HCT116 (cell line): Measurements from ENCODE around the gene PSMD3. TPM values are rescaled to one million over a fixed set of nuclear protein-coding genes. Genes with fewer than 3 reads are reported as not detected.

Experiments
- ATAC-seq: fragments of 200-7000 bp; cut with Tn5 transposase; 2 replicates; pipeline ENCODE4 v1.9.1; 2020; ENCODE audit warnings: mild to moderate bottlenecking, moderate library complexity
- BruUV-seq: library from RNA; stranded (reverse); fragments of 400-500 nt; replicated peaks from 2 replicates; lab custom pipeline; 2021; lab: Mats Ljungman, UMichigan
- CTCF ChIA-PET: fragments of 300-600 bp; sonication (Branson Sonifier 250); formaldehyde crosslinking; loops from one replicate; lab custom pipeline; 2021; ENCODE audit warnings: antibody characterized with exemption; lab: Charles Lee
- POLR2A ChIA-PET: fragments of 300-600, 350-600 bp; sonication (Branson Sonifier 250); formaldehyde crosslinking; loops from one replicate; lab custom pipeline; 2021; ENCODE audit warnings: antibody characterized with exemption; lab: Charles Lee
- RAD21 ChIA-PET, 2 experiments: fragments of 300-600 bp; sonication (Branson Sonifier 250); formaldehyde crosslinking; loops; one replicate each; lab custom pipeline; 2023; ENCODE audit warnings: low total read pairs in 2 of 2; ENCODE audit not compliant: uncharacterized antibody in 2 of 2, unreplicated experiment in 2 of 2, low non-redundant PET in 1 of 2; lab: Charles Lee
- DNase-seq: peaks from one replicate; pipeline ENCODE4 v3.0.0-alpha.2; 2010; ENCODE audit warnings: low read depth, low spot score
- H2AFZ ChIP-seq: fragments of 200-600 bp; shearing (Covaris generic), sonication (generic); 2 replicates; pipeline ENCODE4 v1.6.1; 2017; ENCODE audit warnings: low read depth, mixed run types, mixed read lengths, antibody characterized with exemption, low read length; ENCODE audit not compliant: poor library complexity, severe bottlenecking
- H3K27ac ChIP-seq: 2 replicates; pipeline ENCODE4 v1.5.1; 2012; ENCODE audit warnings: low read depth, low read length
- H3K27me3 ChIP-seq: fragments of 200-600 bp; sonication (generic); 2 replicates; pipeline ENCODE4 v1.6.1; 2016; ENCODE audit warnings: mixed run types, low read length, mixed read lengths; ENCODE audit not compliant: insufficient read depth
- H3K36me3 ChIP-seq, 2 experiments: fragments of 200-500 bp in 1 of 2; fragments of 200-600 bp in 1 of 2; sonication (Bioruptor generic) in 1 of 2; sonication (generic) in 1 of 2; 2 replicates each; pipeline versions ENCODE4 v1.5.1 to v1.6.1; 2014 to 2016; ENCODE audit warnings: low read length in 2 of 2, inconsistent platforms in 1 of 2, mixed read lengths in 1 of 2, mixed run types in 1 of 2; ENCODE audit not compliant: insufficient read depth in 2 of 2, control insufficient read depth in 1 of 2
- H3K4me1 ChIP-seq, 2 experiments: fragments of 200-600 bp in 1 of 2; sonication (generic) in 1 of 2; 2 replicates each; pipeline versions ENCODE4 v1.5.1 to v1.6.1; 2012 to 2017; ENCODE audit warnings: low read length in 2 of 2, inconsistent platforms in 1 of 2, mild to moderate bottlenecking in 1 of 2, mixed read lengths in 1 of 2, mixed run types in 1 of 2, moderate library complexity in 1 of 2; ENCODE audit not compliant: insufficient read depth in 2 of 2, control insufficient read depth in 1 of 2
- H3K4me2 ChIP-seq: fragments of 200-600 bp; sonication (generic); 2 replicates; pipeline ENCODE4 v1.6.1; 2017; ENCODE audit warnings: mixed run types, low read length, mixed read lengths
- H3K4me3 ChIP-seq, 2 experiments: fragments of 200-600 bp in 1 of 2; sonication (generic) in 1 of 2; replicated peaks in 1 of 2; 2 replicates each; pipeline ENCODE4 v1.5.1; 2011 to 2016; ENCODE audit warnings: low read length in 2 of 2, control low read depth in 1 of 2, low read depth in 1 of 2, mild to moderate bottlenecking in 1 of 2, mixed read lengths in 1 of 2, mixed run types in 1 of 2
- H3K79me2 ChIP-seq: fragments of 200-600 bp; sonication (generic); 2 replicates; pipeline ENCODE4 v1.6.1; 2017; ENCODE audit warnings: mild to moderate bottlenecking, mixed run types, low read length, moderate library complexity, mixed read lengths; ENCODE audit not compliant: insufficient read depth
- H3K9ac ChIP-seq: fragments of 200-600 bp; sonication (generic); 2 replicates; pipeline ENCODE4 v1.6.1; 2016; ENCODE audit warnings: low read length, mixed read lengths
- H3K9me2 ChIP-seq: fragments of 200-600 bp; sonication (generic), shearing (Covaris generic); 2 replicates; pipeline ENCODE4 v1.6.1; 2017; ENCODE audit warnings: mixed run types, mild to moderate bottlenecking, moderate library complexity; ENCODE audit not compliant: insufficient read depth
- H3K9me3 ChIP-seq, 2 experiments: fragments of 200-500 bp in 1 of 2; fragments of 200-600 bp in 1 of 2; sonication (Bioruptor generic) in 1 of 2; sonication (generic) in 1 of 2; 2 replicates each; pipeline ENCODE4 v1.6.1; 2014 to 2017; ENCODE audit warnings: low read length in 2 of 2, mixed read lengths in 2 of 2, inconsistent platforms in 1 of 2, low read depth in 1 of 2, mild to moderate bottlenecking in 1 of 2, mixed run types in 1 of 2, moderate library complexity in 1 of 2; ENCODE audit not compliant: control insufficient read depth in 1 of 2, insufficient read depth in 1 of 2
- H4K20me1 ChIP-seq: fragments of 200-600 bp; sonication (generic), shearing (Covaris generic); 2 replicates; pipeline ENCODE4 v1.6.1; 2017; ENCODE audit warnings: mixed run types, mild to moderate bottlenecking, moderate library complexity; ENCODE audit not compliant: insufficient read depth
- CTCF ChIP-seq, 3 experiments: fragments of 200-600 bp in 1 of 3; sonication (generic) in 1 of 3; IDR thresholded peaks in 2 of 3; conservative IDR thresholded peaks in 1 of 3; 2 replicates each; pipeline ENCODE4 v1.5.1; 2012 to 2017; ENCODE audit warnings: low read depth in 2 of 3, low read length in 2 of 3, antibody characterized with exemption in 1 of 3, borderline replicate concordance in 1 of 3, control low read depth in 1 of 3, mild to moderate bottlenecking in 1 of 3, mixed read lengths in 1 of 3, mixed run types in 1 of 3, moderate library complexity in 1 of 3; ENCODE audit not compliant: insufficient read depth in 1 of 3
- EZH2phosphoT487 ChIP-seq: fragments of 200-600 bp; IDR thresholded peaks from 2 replicates; pipeline ENCODE4 v1.6.1; 2018; ENCODE audit warnings: antibody characterized with exemption, borderline replicate concordance
- FOSL1 ChIP-seq: IDR thresholded peaks from 2 replicates; pipeline ENCODE4 v1.6.1; 2012; ENCODE audit warnings: low read depth
- MAX ChIP-seq: IDR thresholded peaks from 2 replicates; pipeline ENCODE4 v1.6.1; 2012
- POLR2A ChIP-seq: IDR thresholded peaks from 2 replicates; pipeline ENCODE4 v1.7.0; 2011; ENCODE audit warnings: borderline replicate concordance; ENCODE audit not compliant: insufficient read depth, insufficient read length; ENCODE audit errors: extremely low read depth
- POLR2AphosphoS5 ChIP-seq: IDR thresholded peaks from 2 replicates; pipeline ENCODE4 v1.6.1; 2011; ENCODE audit warnings: mild to moderate bottlenecking, low read depth, low read length, moderate library complexity
- RAD21 ChIP-seq: IDR thresholded peaks from 2 replicates; pipeline ENCODE4 v1.6.1; 2012; ENCODE audit warnings: low read depth, mild to moderate bottlenecking
- SIN3A ChIP-seq: IDR thresholded peaks from 2 replicates; pipeline ENCODE4 v1.6.1; 2012; ENCODE audit warnings: low read depth
- SP1 ChIP-seq: IDR thresholded peaks from 2 replicates; pipeline ENCODE4 v1.6.1; 2012; ENCODE audit warnings: low read depth
- SRF ChIP-seq: IDR thresholded peaks from 2 replicates; pipeline ENCODE4 v1.6.1; 2012; ENCODE audit warnings: low read depth
- TCF7L2 ChIP-seq: IDR thresholded peaks from 2 replicates; pipeline ENCODE4 v1.7.0; 2011; ENCODE audit warnings: borderline replicate concordance, inconsistent platforms; ENCODE audit not compliant: insufficient read depth, insufficient read length; ENCODE audit errors: extremely low read depth
- YY1 ChIP-seq: IDR thresholded peaks from 2 replicates; pipeline ENCODE4 v1.6.1; 2011; ENCODE audit warnings: low read length, low read depth, moderate library complexity, mild to moderate bottlenecking; ENCODE audit not compliant: insufficient replicate concordance; ENCODE audit errors: extremely low read depth
- ZBTB33 ChIP-seq: IDR thresholded peaks from 2 replicates; pipeline ENCODE4 v1.6.1; 2011; ENCODE audit warnings: mild to moderate bottlenecking, low read length, moderate library complexity; ENCODE audit not compliant: insufficient replicate concordance; ENCODE audit errors: extremely low read depth
- ZNF274 ChIP-seq: fragments of 200-500 bp; sonication (Bioruptor generic); IDR thresholded peaks from 2 replicates; pipeline ENCODE4 v1.6.1; 2014; ENCODE audit warnings: mild to moderate bottlenecking, low read depth, low read length, inconsistent platforms
- intact Hi-C: fragments of 100-400 bp; cut with micrococcal nuclease; formaldehyde crosslinking; loops from 2 replicates; pipeline ENCODE4 v1.10.0; 2022
- total RNA-seq: library from RNA; stranded (reverse); gene quantifications from one replicate; pipeline ENCODE4 v1.2.1, GENCODE V29; 2021; ENCODE audit not compliant: unreplicated experiment

PSMD3 gene
- total RNA-seq, 1 experiment from 2014 or later: 152 TPM

- TF ChIP-seq SRF: no peak
- TF ChIP-seq SIN3A: no peak
- TF ChIP-seq CTCF (IDR thresholded peaks at IDR 0.05 in 2 of 3, conservative IDR thresholded peaks at IDR 0.05 in 1 of 3; ENCODE audit: borderline replicate concordance in 1 of 3, insufficient read depth in 1 of 3, low read depth in 2 of 3, low read length in 2 of 3): no peak
- no peak for TF ChIP-seq ZNF274
These were observed 11.8 kb upstream of the PSMD3 start (continued) for GRCh38 chr17:39968761-39969160.

GRCh38 chr17:39969375-39969774 is 11.2 kb upstream of the PSMD3 start:
- H4K20me1 ChIP-seq: no peaks in the 10 kb centered on the region
- DNase-seq (no peak), ATAC-seq (no peak)
- H3K79me2 ChIP-seq: no peaks in the 10 kb centered on the region
- no peaks in the 10 kb centered on the region for H3K4me1 ChIP-seq
- peaks cover 14% of the 10 kb centered on the region; the same call in 1 of the 2 replicates for H3K27me3 ChIP-seq
- no peak overlapping the region for H3K9ac ChIP-seq
- H3K36me3 ChIP-seq: no peaks in the 10 kb centered on the region
- intact Hi-C loops: no loop called here
- H2AFZ ChIP-seq: no peak overlapping the region
- H3K9me3 ChIP-seq: no peaks in the 10 kb centered on the region
- H3K4me2 ChIP-seq: no peak overlapping the region
- H3K9me2 ChIP-seq: no peaks in the 10 kb centered on the region
- CTCF ChIA-PET: interaction anchor here (1.2 to 1.3 kb wide), 2 partner anchors 11 kb away, joined by 4 to 5 read pairs; partner anchors contain the start of gene PSMD3
- POLR2A ChIA-PET: no interaction called here
- BruUV-seq: no TSS peak
- RAD21 ChIA-PET: no interaction called here
- H3K27ac ChIP-seq: no peak overlapping the region
- no peak overlapping the region for H3K4me3 ChIP-seq
- TF ChIP-seq SIN3A: no peak
- TF ChIP-seq YY1: no peak
- TF ChIP-seq CTCF (IDR thresholded peaks at IDR 0.05 in 2 of 3, conservative IDR thresholded peaks at IDR 0.05 in 1 of 3; ENCODE audit: borderline replicate concordance in 1 of 3, insufficient read depth in 1 of 3, low read depth in 2 of 3, low read length in 2 of 3): no peak
- TF ChIP-seq FOSL1: no peak
- TF ChIP-seq SP1: no peak
- no peak for TF ChIP-seq MAX
- TF ChIP-seq ZBTB33: no peak
- TF ChIP-seq POLR2AphosphoS5: no peak
- no peak for TF ChIP-seq POLR2A
- TF ChIP-seq TCF7L2: no peak
- no peak for TF ChIP-seq EZH2phosphoT487
- TF ChIP-seq RAD21: no peak
